Measurements from ENCODE around the gene CABLES1. TPM values are rescaled to one million over a fixed set of nuclear protein-coding genes. Genes with fewer than 3 reads are reported as not detected.

CABLES1 gene
- total RNA-seq, 6 experiments from 2014 or later = 7.4 to 21.5 (median 11.3) TPM

DNA sequence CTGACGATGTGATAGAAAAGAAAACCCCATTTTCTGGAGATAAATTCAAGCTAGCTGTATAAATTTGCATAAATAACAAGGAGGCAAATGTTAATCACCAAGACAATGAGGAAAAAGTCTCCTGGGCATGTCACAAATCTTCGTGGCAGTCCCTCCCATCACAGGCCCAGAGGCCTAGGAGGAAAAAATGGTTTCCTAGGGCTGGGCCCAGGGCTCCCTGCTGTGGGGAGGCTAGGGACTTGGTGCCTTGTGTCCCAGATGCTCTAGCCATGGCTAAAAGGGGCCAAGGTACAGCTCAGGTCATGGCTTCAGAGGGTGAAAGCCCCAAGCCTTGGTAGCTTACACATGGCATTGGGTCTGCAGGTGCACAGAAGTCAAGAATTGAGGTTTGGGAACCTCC, 134.6 kb downstream of the CABLES1 start:
- Histone ChIP-seq H3K4me1 (no peaks in the 10 kb centered on the region), H3K9me3 (no peaks in the 10 kb centered on the region), H3K27ac (no peak overlapping the region), H3K36me3 (no peaks in the 10 kb centered on the region), H3K4me3 (no peak overlapping the region), H3K27me3 (no peaks in the 10 kb centered on the region)
- WGBS (ENCODE audit: insufficient coverage, low coverage, low lambda C conversion rate, missing lambda C conversion rate) = 90% methylated on average over 2 of the region's 2 CpGs
- DNase-seq (no peak), ATAC-seq (no peak)
- TF ChIP-seq POLR2A (IDR thresholded peaks at IDR 0.05) = no peak
- intact Hi-C loops (cut with DNase I) = no loop called here

DNA sequence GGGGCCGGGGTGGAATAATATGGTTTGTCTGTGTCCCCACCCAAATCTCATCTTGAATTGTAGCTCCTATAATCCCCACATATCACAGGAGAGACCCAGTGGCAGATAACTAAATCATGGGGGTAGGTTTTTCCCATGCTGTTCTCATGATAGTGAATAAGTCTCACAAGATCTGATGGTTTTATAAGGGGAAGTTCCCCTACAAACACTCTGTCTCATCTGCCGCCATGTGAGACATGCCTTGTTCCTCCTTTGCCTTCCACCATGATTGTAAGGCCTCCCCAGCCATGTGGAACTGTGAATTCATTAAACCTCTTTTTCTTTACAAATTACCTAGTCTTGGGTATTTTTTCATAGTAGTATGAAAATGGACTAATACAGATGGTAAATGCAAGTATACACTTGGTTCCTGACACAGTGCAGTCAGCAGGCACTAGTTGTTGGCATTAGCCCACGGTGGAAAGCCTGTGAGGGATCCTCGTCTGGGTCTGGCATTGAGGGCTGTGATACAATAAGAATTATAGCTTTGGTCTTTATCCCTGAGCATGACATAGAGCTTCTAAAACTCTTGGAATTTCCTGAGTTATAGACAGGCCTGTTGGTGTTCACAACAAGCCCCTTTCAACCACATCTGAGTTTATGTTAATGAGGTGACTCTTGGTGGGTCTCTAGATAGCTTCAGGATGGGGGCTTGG, 135.8 kb downstream of the CABLES1 start:
- intact Hi-C loops (cut with DNase I) = no loop called here
- TF ChIP-seq POLR2A (IDR thresholded peaks at IDR 0.05) = no peak
- no peak for TF ChIP-seq CTCF (IDR thresholded peaks at IDR 0.05)
- no peaks in the 10 kb centered on the region for H3K9me3 ChIP-seq

GRCh38 chr18:23272498-23273232, 137.4 kb downstream of the CABLES1 start:
- H3K9me3 ChIP-seq = no peaks in the 10 kb centered on the region
- intact Hi-C loops (cut with DNase I) = no loop called here
- H3K27ac ChIP-seq = no peak overlapping the region
- H3K36me3 ChIP-seq = no peaks in the 10 kb centered on the region
- no peak for TF ChIP-seq POLR2A (IDR thresholded peaks at IDR 0.05)
- TF ChIP-seq CTCF (IDR thresholded peaks at IDR 0.05) = no peak
- 71% methylated on average over 11 of the region's 11 CpGs for WGBS (ENCODE audit: insufficient coverage, low coverage, low lambda C conversion rate, missing lambda C conversion rate)
- H3K4me1 ChIP-seq = no peaks in the 10 kb centered on the region
- ATAC-seq (no peak), DNase-seq (no peak)
- no peaks in the 10 kb centered on the region for H3K27me3 ChIP-seq
- no peak overlapping the region for H3K4me3 ChIP-seq

More for the DNA sequence above, 135.8 kb downstream of the CABLES1 start:
- DNase-seq (no peak), ATAC-seq (no peak)
- H3K4me1 ChIP-seq = no peaks in the 10 kb centered on the region
- H3K27me3 ChIP-seq = no peaks in the 10 kb centered on the region
- WGBS (ENCODE audit: insufficient coverage, low coverage, low lambda C conversion rate, missing lambda C conversion rate) = 84% methylated on average over 4 of the region's 4 CpGs
- no peak overlapping the region for H3K4me3 ChIP-seq
- H3K36me3 ChIP-seq = no peaks in the 10 kb centered on the region
- no peak overlapping the region for H3K27ac ChIP-seq

DNA sequence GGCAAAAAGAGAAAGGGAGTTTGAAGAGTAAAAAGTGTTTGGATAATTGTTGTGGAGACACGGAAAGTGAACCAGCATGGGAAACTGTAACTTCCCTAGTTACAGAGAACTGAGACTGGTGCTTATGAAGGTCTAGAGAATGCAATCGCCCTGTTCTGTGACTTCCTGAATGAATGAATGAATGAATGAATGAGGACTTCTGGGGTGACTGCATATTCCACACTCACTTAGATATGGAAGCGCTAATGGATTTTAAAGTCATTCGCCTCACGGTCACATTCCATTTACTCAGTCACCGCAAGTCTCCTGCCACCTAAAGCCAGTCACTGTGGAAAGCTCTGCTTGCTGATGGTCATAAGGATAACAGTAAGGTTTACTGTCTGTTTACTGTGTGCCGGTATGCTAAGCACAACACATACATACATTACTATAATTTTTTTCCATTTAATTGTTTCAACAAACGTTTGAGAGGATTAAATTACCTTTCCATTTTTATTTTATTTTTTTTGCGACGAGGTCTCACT, 138.2 kb downstream of the CABLES1 start:
- Histone ChIP-seq H3K9me3 (no peaks in the 10 kb centered on the region), H3K4me1 (no peaks in the 10 kb centered on the region), H3K27me3 (no peaks in the 10 kb centered on the region), H3K36me3 (no peaks in the 10 kb centered on the region), H3K27ac (no peak overlapping the region), H3K4me3 (no peak overlapping the region)
- WGBS (ENCODE audit: insufficient coverage, low coverage, low lambda C conversion rate, missing lambda C conversion rate) = 80% methylated on average over 10 of the region's 10 CpGs
- ATAC-seq (no peak), DNase-seq (no peak)
- no peak for TF ChIP-seq POLR2A (IDR thresholded peaks at IDR 0.05)
- no peak for TF ChIP-seq CTCF (IDR thresholded peaks at IDR 0.05)
- intact Hi-C loops (cut with DNase I) = no loop called here
